Measurements from ENCODE around the gene NACC1.

The NACC1 gene

GRCh38 chr19:13122980-13123957, 5.2 kb downstream of the NACC1 start:
- FAIRE-seq, result no peak
- no peak for DNase-seq (ENCODE audit: insufficient read length, low spot score)

GRCh38 chr19:13127051-13127450, 9.0 kb downstream of the NACC1 start:
- DNase-seq (ENCODE audit: insufficient read length, low spot score), result no peak
- TF ChIP-seq CTCF (IDR thresholded peaks at IDR 0.05; ENCODE audit: insufficient read depth, missing control alignments), result no peak
- no peak for FAIRE-seq

More at GRCh38 chr19:13122980-13123957, 5.2 kb downstream of the NACC1 start:
- no peak for TF ChIP-seq CTCF (IDR thresholded peaks at IDR 0.05; ENCODE audit: insufficient read depth, missing control alignments)

GRCh38 chr19:13127811-13128575, 9.9 kb downstream of the NACC1 start:
- FAIRE-seq (no peak), DNase-seq (ENCODE audit: insufficient read length, low spot score) (no peak)
- TF ChIP-seq CTCF (IDR thresholded peaks at IDR 0.05; ENCODE audit: insufficient read depth, missing control alignments), result no peak

GRCh38 chr19:13128583-13128982, 10.5 kb downstream of the NACC1 start:
- no peak for DNase-seq (ENCODE audit: insufficient read length, low spot score)
- no peak for TF ChIP-seq CTCF (IDR thresholded peaks at IDR 0.05; ENCODE audit: insufficient read depth, missing control alignments)
- FAIRE-seq, result no peak

- FAIRE-seq (no peak), DNase-seq (ENCODE audit: insufficient read length, low spot score) (no peak)
- TF ChIP-seq CTCF (IDR thresholded peaks at IDR 0.05; ENCODE audit: insufficient read depth, missing control alignments), result no peak
These were observed 11.3 kb downstream of the NACC1 start for GRCh38 chr19:13129384-13129783.

- no peak for TF ChIP-seq CTCF (IDR thresholded peaks at IDR 0.05; ENCODE audit: insufficient read depth, missing control alignments)
- FAIRE-seq (no peak), DNase-seq (ENCODE audit: insufficient read length, low spot score) (no peak)
These were observed 12.9 kb downstream of the NACC1 start for GRCh38 chr19:13130886-13131490.

Measured in D721Med (cell line).